OCI-LY3 (cell line): ENCODE results near the gene DSCAM.

Source experiments
- EZH2phosphoT487 ChIP-seq: fragments of 200-600 bp; shearing (Covaris generic); IDR thresholded peaks from 2 replicates; pipeline ENCODE4 v1.6.1; 2018; ENCODE audit warnings: antibody characterized with exemption, mixed run types, low read depth
- TF ChIP-seq, protein P1 (sequence below): fragments of 200-600, 300-600 bp; sonication (generic); IDR thresholded peaks from 2 replicates; pipeline ENCODE4 v1.5.1; 2014; ENCODE audit warnings: antibody characterized with exemption, low read length, low read depth

DNA sequence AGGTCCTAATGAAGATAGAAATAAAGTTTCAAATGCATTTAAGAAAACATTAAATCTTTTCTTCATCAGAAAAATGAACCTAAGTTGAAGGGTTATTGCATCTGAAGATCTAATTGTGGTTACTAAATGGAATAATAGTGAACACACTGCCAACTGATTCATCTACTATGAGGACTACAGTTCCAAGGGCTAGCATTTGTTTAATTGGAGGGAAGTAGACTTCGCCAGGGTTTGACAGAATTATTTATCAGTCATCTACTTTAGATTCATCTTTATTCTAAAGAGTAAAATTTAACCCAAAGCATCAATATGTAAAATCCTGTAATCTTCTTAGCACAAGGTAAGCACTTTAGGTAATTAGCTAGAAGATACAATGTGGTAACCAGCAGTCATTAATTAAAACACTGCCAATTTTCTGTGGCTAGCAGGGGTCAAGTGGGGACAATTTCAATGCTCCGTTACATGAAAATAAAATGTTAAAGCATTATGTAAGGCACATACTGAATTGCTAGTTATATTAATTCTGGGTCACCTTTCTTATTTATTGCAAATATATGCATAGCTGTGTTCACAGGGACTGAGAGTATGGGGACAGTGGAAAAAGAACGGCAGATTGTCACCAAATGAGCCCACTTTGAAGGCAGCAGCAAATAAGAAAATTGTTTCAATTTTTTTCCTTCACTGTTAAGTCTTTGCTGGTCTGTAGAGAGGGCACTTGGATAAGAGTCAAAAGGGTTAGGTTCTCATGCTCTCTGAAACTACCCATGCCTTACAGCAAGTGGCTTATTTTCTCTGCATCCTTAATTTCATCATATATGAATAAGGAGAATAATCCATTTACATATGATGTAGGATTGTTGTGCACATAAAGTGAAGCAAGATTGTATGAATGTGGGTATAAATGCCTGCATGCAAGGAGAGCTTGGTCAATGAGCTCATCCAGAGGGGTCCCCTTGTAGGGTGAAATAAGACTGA, 563.8 kb downstream of the DSCAM start:
- TF ChIP-seq, protein P1, sequence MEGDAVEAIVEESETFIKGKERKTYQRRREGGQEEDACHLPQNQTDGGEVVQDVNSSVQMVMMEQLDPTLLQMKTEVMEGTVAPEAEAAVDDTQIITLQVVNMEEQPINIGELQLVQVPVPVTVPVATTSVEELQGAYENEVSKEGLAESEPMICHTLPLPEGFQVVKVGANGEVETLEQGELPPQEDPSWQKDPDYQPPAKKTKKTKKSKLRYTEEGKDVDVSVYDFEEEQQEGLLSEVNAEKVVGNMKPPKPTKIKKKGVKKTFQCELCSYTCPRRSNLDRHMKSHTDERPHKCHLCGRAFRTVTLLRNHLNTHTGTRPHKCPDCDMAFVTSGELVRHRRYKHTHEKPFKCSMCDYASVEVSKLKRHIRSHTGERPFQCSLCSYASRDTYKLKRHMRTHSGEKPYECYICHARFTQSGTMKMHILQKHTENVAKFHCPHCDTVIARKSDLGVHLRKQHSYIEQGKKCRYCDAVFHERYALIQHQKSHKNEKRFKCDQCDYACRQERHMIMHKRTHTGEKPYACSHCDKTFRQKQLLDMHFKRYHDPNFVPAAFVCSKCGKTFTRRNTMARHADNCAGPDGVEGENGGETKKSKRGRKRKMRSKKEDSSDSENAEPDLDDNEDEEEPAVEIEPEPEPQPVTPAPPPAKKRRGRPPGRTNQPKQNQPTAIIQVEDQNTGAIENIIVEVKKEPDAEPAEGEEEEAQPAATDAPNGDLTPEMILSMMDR, result no peak
- TF ChIP-seq EZH2phosphoT487, result no peak
